ENCODE data around the gene MYH9. TPM values are rescaled to one million over a fixed set of nuclear protein-coding genes. Genes with fewer than 3 reads are reported as not detected.

Gene MYH9
- total RNA-seq, 1 experiment from 2014 or later: 258 TPM

DNA sequence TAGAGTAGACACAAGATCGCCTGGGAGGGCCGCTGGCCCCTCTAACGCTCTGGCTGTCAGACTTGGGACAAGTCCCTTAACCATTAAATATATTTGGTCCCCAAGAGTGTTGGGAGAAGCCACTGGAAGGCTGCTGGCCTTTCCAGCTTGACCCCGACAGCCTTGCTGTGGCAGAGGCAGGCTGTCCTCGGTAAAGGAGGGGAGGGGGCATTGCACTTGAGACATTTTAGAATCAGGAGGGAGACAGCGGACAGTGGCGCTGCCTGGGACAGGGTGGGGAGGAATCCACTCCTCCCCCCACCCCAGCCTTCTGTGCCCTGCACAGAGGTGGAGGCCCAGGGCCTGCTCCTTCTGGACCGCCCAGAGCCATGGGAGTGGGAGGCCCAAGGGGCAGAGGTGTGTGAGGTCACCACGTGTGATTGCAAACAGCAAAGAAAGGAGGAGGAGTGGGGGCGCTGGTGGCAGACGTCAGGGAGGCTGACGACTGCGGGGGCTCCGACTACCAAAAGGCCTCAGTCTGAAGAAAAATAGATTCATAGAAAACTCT lies 105.9 kb downstream of the MYH9 start:
- ChIA-PET CTCF (no interaction called here), POLR2A (no interaction called here), RAD21 (ENCODE audit: low non-redundant PET in 1 of 2, low total read pairs in 2 of 2, uncharacterized antibody in 2 of 2, unreplicated experiment in 2 of 2) (no interaction called here)
- Histone ChIP-seq H3K27me3 (ENCODE audit: insufficient read depth, low read length) (no peaks in the 10 kb centered on the region), H3K79me2 (ENCODE audit: insufficient read depth, low read length) (no peaks in the 10 kb centered on the region), H3K36me3 (ENCODE audit: control insufficient read depth in 1 of 2, insufficient read depth in 2 of 2, low read length in 2 of 2) (peaks cover 36 to 38% of the 10 kb centered on the region in 2 experiments; a peak in 3 of 4 replicates), H3K9me3 (ENCODE audit: control insufficient read depth in 1 of 2, insufficient read depth in 1 of 2, low read depth in 1 of 2, low read length in 2 of 2) (no peaks in the 10 kb centered on the region), H3K9ac (ENCODE audit: low read length) (no peak overlapping the region), H3K4me1 (ENCODE audit: control insufficient read depth in 1 of 2, insufficient read depth in 2 of 2, low read length in 2 of 2) (peaks cover 0 to 8% of the 10 kb centered on the region in 2 experiments; a peak in 2 of 4 replicates), H3K9me2 (ENCODE audit: insufficient read depth) (no peaks in the 10 kb centered on the region), H3K4me3 (replicated peaks in 1 of 2; ENCODE audit: low read depth in 1 of 2, low read length in 2 of 2) (no peak overlapping the region), H3K4me2 (ENCODE audit: low read length) (no peak overlapping the region), H2AFZ (ENCODE audit: low read depth, low read length, poor library complexity, severe bottlenecking) (no peak overlapping the region), H3K27ac (ENCODE audit: low read depth, low read length) (no peak overlapping the region), H4K20me1 (ENCODE audit: insufficient read depth) (no peaks in the 10 kb centered on the region)
- TF ChIP-seq POLR2AphosphoS5 (IDR thresholded peaks at IDR 0.05; ENCODE audit: low read depth, low read length): no peak
- TF ChIP-seq, protein P1, sequence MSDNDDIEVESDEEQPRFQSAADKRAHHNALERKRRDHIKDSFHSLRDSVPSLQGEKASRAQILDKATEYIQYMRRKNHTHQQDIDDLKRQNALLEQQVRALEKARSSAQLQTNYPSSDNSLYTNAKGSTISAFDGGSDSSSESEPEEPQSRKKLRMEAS (IDR thresholded peaks at IDR 0.05): no peak
- TF ChIP-seq SP1 (IDR thresholded peaks at IDR 0.05; ENCODE audit: low read depth): no peak
- no peak for TF ChIP-seq EGR1 (IDR thresholded peaks at IDR 0.05; ENCODE audit: low read depth)
- no peak for TF ChIP-seq SIN3A (IDR thresholded peaks at IDR 0.05; ENCODE audit: low read depth)
- no peak for TF ChIP-seq YY1 (IDR thresholded peaks at IDR 0.05; ENCODE audit: extremely low read depth, insufficient replicate concordance, low read depth, low read length)
- no peak for TF ChIP-seq ZNF274 (IDR thresholded peaks at IDR 0.05; ENCODE audit: low read depth, low read length)
- intact Hi-C loops (cut with micrococcal nuclease): no loop called here
- DNase-seq (ENCODE audit: low read depth, low spot score): no peak
- BruUV-seq (replicated peaks): no TSS peak
- no peak for ATAC-seq

DNA sequence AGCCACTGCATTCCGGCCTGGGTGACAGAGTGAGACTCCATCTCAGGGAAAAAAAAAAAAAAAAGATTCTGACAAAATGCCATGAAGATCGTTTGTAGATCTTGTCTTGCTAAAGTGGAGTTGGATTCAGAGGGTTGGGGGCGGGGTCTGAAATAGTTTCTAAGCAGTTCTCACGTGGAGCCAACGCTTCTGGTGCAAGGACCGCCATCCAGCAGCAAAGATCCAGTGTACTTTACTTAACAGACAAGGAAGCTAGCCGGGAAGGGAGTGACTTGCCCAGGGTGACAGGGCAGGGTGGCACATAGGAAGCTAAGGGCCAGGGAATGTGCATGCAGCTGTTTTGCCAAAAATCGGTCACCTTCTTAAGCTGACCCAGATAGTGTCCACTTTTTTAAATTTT lies 107.4 kb downstream of the MYH9 start:
- no peak overlapping the region for H3K4me2 ChIP-seq (ENCODE audit: low read length)
- H3K4me3 ChIP-seq (replicated peaks in 1 of 2; ENCODE audit: low read depth in 1 of 2, low read length in 2 of 2): no peak overlapping the region
- no TSS peak for BruUV-seq (replicated peaks)
- H3K36me3 ChIP-seq (ENCODE audit: control insufficient read depth in 1 of 2, insufficient read depth in 2 of 2, low read length in 2 of 2): peaks cover 24 to 31% of the 10 kb centered on the region in 2 experiments; a peak in 3 of 4 replicates
- H3K4me1 ChIP-seq (ENCODE audit: control insufficient read depth in 1 of 2, insufficient read depth in 2 of 2, low read length in 2 of 2): peaks cover 0 to 8% of the 10 kb centered on the region in 2 experiments; a peak in 2 of 4 replicates
- no peaks in the 10 kb centered on the region for H3K79me2 ChIP-seq (ENCODE audit: insufficient read depth, low read length)
- no peaks in the 10 kb centered on the region for H3K27me3 ChIP-seq (ENCODE audit: insufficient read depth, low read length)
- no peak overlapping the region for H3K9ac ChIP-seq (ENCODE audit: low read length)
- no peak overlapping the region for H2AFZ ChIP-seq (ENCODE audit: low read depth, low read length, poor library complexity, severe bottlenecking)
- intact Hi-C loops (cut with micrococcal nuclease): no loop called here
- no peak overlapping the region for H3K27ac ChIP-seq (ENCODE audit: low read depth, low read length)
- ChIA-PET POLR2A (no interaction called here), CTCF (no interaction called here), RAD21 (ENCODE audit: low non-redundant PET in 1 of 2, low total read pairs in 2 of 2, uncharacterized antibody in 2 of 2, unreplicated experiment in 2 of 2) (interaction anchor here in 1 of 2 experiments (0.6 kb wide), 1 partner anchor 211 kb away, joined by 3 read pairs; no protein-coding TSS in a partner anchor)
- H3K9me3 ChIP-seq (ENCODE audit: control insufficient read depth in 1 of 2, insufficient read depth in 1 of 2, low read depth in 1 of 2, low read length in 2 of 2): no peaks in the 10 kb centered on the region
- H3K9me2 ChIP-seq (ENCODE audit: insufficient read depth): no peaks in the 10 kb centered on the region
- no peaks in the 10 kb centered on the region for H4K20me1 ChIP-seq (ENCODE audit: insufficient read depth)
- DNase-seq (ENCODE audit: low read depth, low spot score) (no peak), ATAC-seq (no peak)
- TF ChIP-seq, protein P1 (IDR thresholded peaks at IDR 0.05): no peak
- TF ChIP-seq ZNF274 (IDR thresholded peaks at IDR 0.05; ENCODE audit: low read depth, low read length) (no peak), CBX3 (IDR thresholded peaks at IDR 0.05; ENCODE audit: low read depth) (no peak), EGR1 (IDR thresholded peaks at IDR 0.05; ENCODE audit: low read depth) (no peak), POLR2AphosphoS5 (IDR thresholded peaks at IDR 0.05; ENCODE audit: low read depth, low read length) (no peak), YY1 (IDR thresholded peaks at IDR 0.05; ENCODE audit: extremely low read depth, insufficient replicate concordance, low read depth, low read length) (no peak), FOSL1 (IDR thresholded peaks at IDR 0.05; ENCODE audit: low read depth) (no peak), CEBPB (IDR thresholded peaks at IDR 0.05; ENCODE audit: low read depth) (no peak), SRF (IDR thresholded peaks at IDR 0.05; ENCODE audit: low read depth) (no peak), ELF1 (IDR thresholded peaks at IDR 0.05; ENCODE audit: borderline replicate concordance, low read depth) (no peak)
- TF ChIP-seq, protein P2, sequence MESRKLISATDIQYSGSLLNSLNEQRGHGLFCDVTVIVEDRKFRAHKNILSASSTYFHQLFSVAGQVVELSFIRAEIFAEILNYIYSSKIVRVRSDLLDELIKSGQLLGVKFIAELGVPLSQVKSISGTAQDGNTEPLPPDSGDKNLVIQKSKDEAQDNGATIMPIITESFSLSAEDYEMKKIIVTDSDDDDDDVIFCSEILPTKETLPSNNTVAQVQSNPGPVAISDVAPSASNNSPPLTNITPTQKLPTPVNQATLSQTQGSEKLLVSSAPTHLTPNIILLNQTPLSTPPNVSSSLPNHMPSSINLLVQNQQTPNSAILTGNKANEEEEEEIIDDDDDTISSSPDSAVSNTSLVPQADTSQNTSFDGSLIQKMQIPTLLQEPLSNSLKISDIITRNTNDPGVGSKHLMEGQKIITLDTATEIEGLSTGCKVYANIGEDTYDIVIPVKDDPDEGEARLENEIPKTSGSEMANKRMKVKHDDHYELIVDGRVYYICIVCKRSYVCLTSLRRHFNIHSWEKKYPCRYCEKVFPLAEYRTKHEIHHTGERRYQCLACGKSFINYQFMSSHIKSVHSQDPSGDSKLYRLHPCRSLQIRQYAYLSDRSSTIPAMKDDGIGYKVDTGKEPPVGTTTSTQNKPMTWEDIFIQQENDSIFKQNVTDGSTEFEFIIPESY (IDR thresholded peaks at IDR 0.05; ENCODE audit: extremely low read depth, insufficient replicate concordance, low read length): no peak
- TF ChIP-seq, protein P3, sequence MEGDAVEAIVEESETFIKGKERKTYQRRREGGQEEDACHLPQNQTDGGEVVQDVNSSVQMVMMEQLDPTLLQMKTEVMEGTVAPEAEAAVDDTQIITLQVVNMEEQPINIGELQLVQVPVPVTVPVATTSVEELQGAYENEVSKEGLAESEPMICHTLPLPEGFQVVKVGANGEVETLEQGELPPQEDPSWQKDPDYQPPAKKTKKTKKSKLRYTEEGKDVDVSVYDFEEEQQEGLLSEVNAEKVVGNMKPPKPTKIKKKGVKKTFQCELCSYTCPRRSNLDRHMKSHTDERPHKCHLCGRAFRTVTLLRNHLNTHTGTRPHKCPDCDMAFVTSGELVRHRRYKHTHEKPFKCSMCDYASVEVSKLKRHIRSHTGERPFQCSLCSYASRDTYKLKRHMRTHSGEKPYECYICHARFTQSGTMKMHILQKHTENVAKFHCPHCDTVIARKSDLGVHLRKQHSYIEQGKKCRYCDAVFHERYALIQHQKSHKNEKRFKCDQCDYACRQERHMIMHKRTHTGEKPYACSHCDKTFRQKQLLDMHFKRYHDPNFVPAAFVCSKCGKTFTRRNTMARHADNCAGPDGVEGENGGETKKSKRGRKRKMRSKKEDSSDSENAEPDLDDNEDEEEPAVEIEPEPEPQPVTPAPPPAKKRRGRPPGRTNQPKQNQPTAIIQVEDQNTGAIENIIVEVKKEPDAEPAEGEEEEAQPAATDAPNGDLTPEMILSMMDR (IDR thresholded peaks at IDR 0.05 in 2 of 3, conservative IDR thresholded peaks at IDR 0.05 in 1 of 3; ENCODE audit: borderline replicate concordance in 1 of 3, insufficient read depth in 1 of 3, low read depth in 2 of 3, low read length in 2 of 3): no peak
- TF ChIP-seq, protein P4, sequence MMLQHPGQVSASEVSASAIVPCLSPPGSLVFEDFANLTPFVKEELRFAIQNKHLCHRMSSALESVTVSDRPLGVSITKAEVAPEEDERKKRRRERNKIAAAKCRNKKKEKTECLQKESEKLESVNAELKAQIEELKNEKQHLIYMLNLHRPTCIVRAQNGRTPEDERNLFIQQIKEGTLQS (IDR thresholded peaks at IDR 0.05): no peak

All from HCT116 (cell line).